Nephron progenitor cell (in vitro differentiated cells): ENCODE measurements around the gene FTSJ1.

ENCODE experiments used
- DNase-seq: peaks from one replicate; pipeline ENCODE4 v3.0.0; 2021
- H3K27ac Mint-ChIP-seq: 2 replicates; pipeline ENCODE4 v1.8.0; 2021; ENCODE audit warnings: mild to moderate bottlenecking, moderate library complexity, mixed read lengths
- H3K27me3 Mint-ChIP-seq: 2 replicates; pipeline ENCODE4 v1.8.0; 2021; ENCODE audit warnings: mild to moderate bottlenecking, low read depth, mixed read lengths; ENCODE audit not compliant: poor library complexity
- H3K36me3 Mint-ChIP-seq: 2 replicates; pipeline ENCODE4 v1.8.0; 2021; ENCODE audit warnings: low read depth, mixed read lengths
- H3K4me1 Mint-ChIP-seq: 2 replicates; pipeline ENCODE4 v1.8.0; 2021; ENCODE audit warnings: mixed read lengths
- H3K4me3 Mint-ChIP-seq: 2 replicates; pipeline ENCODE4 v1.8.0; 2021; ENCODE audit warnings: mild to moderate bottlenecking, moderate library complexity, mixed read lengths
- H3K9me3 Mint-ChIP-seq: 2 replicates; pipeline ENCODE4 v1.8.0; 2021; ENCODE audit warnings: mild to moderate bottlenecking, moderate library complexity, mixed read lengths
- TF ChIP-seq, protein P1 (sequence below): fragments of 200-600 bp; sonication (generic); IDR thresholded peaks from 2 replicates; pipeline ENCODE4 v1.5.0; 2021; ENCODE audit warnings: antibody characterized with exemption

Gene FTSJ1

DNA sequence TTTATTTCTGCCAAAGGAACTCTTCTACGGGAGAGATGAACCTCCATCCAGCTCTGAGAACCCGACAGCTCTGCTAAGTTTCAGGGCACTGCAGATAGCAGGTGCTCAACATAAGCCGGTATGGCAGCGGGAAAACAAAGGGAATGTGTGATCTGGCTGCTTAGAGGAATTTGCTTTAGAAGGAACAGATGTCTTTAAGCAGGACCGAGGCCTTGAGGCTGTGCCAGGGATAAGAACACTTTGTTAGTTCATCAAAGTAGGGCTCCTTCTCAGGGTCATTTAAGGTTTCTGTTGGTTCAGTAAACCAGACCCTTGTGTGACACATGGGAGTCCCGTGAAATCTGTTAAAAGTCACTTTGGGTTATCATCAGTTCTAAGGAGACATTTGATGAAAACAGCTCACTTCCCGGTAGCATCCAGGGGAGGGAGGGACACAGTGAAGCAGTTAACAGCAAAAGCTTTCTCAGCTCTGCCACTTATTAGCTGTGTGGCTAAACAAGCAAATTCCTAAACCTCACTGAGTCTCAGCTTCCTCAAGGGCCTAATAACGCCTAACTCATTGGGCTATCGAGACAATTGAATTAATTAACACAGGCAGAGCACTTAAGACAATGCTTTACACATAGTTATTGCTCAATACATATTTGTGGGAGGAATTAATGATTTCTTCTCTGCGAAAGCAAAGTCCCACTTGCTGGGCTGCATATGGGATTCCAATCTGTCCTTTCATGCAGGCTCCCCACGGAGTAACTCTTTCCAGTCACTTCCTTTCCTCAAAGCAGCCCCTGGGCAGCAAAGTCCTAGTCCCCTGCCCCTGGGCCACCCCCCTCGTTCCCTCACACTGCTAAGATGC lies 2.9 kb upstream of the FTSJ1 start:
- Mint-ChIP-seq H3K36me3 (no peaks in the 10 kb centered on the region), H3K4me1 (peaks cover 56% of the 10 kb centered on the region), H3K9me3 (peaks cover 55% of the 10 kb centered on the region), H3K4me3 (no peak overlapping the region), H3K27ac (no peak overlapping the region), H3K27me3 (peaks cover 21% of the 10 kb centered on the region)
- no peak for DNase-seq
- TF ChIP-seq, protein P1, sequence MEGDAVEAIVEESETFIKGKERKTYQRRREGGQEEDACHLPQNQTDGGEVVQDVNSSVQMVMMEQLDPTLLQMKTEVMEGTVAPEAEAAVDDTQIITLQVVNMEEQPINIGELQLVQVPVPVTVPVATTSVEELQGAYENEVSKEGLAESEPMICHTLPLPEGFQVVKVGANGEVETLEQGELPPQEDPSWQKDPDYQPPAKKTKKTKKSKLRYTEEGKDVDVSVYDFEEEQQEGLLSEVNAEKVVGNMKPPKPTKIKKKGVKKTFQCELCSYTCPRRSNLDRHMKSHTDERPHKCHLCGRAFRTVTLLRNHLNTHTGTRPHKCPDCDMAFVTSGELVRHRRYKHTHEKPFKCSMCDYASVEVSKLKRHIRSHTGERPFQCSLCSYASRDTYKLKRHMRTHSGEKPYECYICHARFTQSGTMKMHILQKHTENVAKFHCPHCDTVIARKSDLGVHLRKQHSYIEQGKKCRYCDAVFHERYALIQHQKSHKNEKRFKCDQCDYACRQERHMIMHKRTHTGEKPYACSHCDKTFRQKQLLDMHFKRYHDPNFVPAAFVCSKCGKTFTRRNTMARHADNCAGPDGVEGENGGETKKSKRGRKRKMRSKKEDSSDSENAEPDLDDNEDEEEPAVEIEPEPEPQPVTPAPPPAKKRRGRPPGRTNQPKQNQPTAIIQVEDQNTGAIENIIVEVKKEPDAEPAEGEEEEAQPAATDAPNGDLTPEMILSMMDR: no peak

DNA sequence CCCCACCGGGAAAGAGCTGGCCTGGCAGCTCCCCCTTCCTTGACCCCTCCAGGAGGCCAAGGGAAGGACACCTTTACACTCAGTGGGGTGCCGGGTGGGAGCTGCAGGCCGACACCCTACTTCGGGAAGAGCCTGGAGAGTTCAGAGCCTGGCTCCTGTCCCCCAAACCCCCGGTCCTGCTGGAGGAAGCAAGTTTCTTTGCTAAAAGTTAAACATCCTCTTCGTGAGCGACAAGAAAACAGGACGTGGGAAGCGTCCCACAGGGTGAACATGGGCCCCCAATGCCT lies 2.4 kb upstream of the FTSJ1 start:
- no peaks in the 10 kb centered on the region for H3K36me3 Mint-ChIP-seq
- H3K9me3 Mint-ChIP-seq: peaks cover 60% of the 10 kb centered on the region
- H3K4me1 Mint-ChIP-seq: peaks cover 51% of the 10 kb centered on the region
- TF ChIP-seq, protein P1: no peak
- no peak overlapping the region for H3K27ac Mint-ChIP-seq
- peaks cover 22% of the 10 kb centered on the region for H3K27me3 Mint-ChIP-seq
- no peak overlapping the region for H3K4me3 Mint-ChIP-seq
- DNase-seq: no peak

DNA sequence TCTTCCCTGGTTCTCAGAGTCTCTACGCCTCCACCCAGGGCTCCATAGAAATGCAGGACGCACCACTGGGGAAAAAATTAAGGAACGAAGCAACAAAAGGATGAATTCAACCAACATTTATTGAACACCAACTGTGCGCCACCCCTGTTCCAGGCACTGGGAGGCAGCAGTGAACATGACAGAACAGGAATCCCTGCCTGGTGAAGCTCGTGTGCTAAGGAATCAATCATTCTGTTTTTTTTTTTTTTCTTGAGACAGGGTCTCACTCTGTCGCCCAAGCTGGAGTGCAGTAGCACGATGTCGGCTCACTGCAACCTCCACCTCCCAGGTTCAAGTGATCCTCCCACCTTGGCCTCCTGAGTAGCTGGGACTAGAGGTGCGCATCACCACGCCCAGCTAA lies 1.9 kb upstream of the FTSJ1 start:
- Mint-ChIP-seq H3K9me3 (peaks cover 57% of the 10 kb centered on the region), H3K4me3 (no peak overlapping the region), H3K27ac (peak overlapping the region; percentile 27), H3K27me3 (peaks cover 17% of the 10 kb centered on the region), H3K4me1 (peaks cover 49% of the 10 kb centered on the region), H3K36me3 (no peaks in the 10 kb centered on the region)
- DNase-seq: no peak
- TF ChIP-seq, protein P1: no peak

DNA sequence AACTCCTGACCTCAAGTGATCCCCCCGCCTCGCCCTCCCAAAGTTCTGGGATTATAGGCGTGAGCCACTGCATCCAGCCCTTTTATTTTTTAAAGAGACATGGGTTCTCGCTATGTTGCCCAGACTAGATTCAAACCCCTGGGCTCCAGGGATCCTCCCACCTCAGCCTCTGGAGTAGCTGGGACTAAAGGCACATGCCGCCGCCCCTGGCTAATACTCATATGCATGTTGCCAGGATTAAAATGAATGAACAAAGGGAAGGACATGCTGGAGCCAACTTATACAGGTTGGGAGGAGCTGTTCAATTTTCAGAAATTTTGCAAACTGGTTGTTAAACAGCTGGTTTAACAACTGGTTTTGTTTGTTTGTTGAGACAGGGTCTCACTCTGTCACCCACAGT lies 1.4 kb upstream of the FTSJ1 start:
- DNase-seq: no peak

DNA sequence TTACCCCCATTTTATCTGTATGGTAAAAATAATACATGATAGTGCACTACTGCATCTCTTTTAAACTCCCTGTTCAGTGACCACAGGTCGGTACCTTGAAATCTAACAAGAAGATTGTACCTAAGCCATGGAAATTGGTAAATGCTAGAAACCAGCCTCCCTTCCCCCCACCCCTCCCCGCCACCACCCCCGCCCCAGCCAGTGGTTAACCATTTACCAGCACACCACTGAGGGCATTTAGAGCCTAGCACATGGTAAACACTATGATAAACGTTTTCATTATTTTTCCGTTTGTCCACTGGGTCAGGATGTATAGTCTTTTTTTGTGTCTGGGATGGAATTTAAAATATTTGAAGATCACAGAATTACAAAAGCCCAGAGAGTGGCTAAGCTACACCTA lies 703 bp upstream of the FTSJ1 start:
- no peak overlapping the region for H3K27ac Mint-ChIP-seq
- TF ChIP-seq, protein P1: no peak
- H3K4me3 Mint-ChIP-seq: peak overlapping the region; percentile 88
- H3K36me3 Mint-ChIP-seq: no peaks in the 10 kb centered on the region
- H3K4me1 Mint-ChIP-seq: peaks cover 40% of the 10 kb centered on the region
- DNase-seq: no peak
- peaks cover 53% of the 10 kb centered on the region for H3K9me3 Mint-ChIP-seq
- peaks cover 11% of the 10 kb centered on the region for H3K27me3 Mint-ChIP-seq

More for the DNA sequence above, 1.4 kb upstream of the FTSJ1 start:
- H3K36me3 Mint-ChIP-seq: no peaks in the 10 kb centered on the region
- peaks cover 52% of the 10 kb centered on the region for H3K9me3 Mint-ChIP-seq
- H3K4me1 Mint-ChIP-seq: peaks cover 44% of the 10 kb centered on the region
- TF ChIP-seq, protein P1: no peak
- no peak overlapping the region for H3K27ac Mint-ChIP-seq
- H3K27me3 Mint-ChIP-seq: peaks cover 12% of the 10 kb centered on the region
- H3K4me3 Mint-ChIP-seq: peak overlapping the region; percentile 88

DNA sequence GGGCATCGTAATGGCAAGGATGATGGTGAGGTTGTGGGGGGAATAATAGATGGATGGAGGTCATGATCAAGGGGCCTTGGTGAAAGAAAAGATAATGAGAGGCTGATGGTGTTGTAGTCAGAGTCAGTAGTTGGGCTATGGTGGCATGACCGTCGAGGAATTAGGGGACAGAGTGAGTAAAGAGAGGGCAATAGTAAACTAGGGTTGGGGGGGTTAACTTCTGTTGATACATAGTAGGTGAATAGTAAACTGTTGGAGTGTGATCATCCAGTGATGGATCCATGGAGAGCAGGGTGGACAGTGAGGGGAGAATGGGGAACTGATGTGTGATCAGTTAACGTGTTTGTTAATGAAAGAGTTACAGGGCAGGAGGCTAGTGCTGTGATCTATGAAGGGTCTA lies 920 bp downstream of the FTSJ1 start:
- H3K36me3 Mint-ChIP-seq: peaks cover 4% of the 10 kb centered on the region
- H3K27ac Mint-ChIP-seq: no peak overlapping the region
- no peak for DNase-seq
- peaks cover 53% of the 10 kb centered on the region for H3K9me3 Mint-ChIP-seq
- H3K27me3 Mint-ChIP-seq: peaks cover 8% of the 10 kb centered on the region
- peaks cover 40% of the 10 kb centered on the region for H3K4me1 Mint-ChIP-seq
- TF ChIP-seq, protein P1: no peak
- peak overlapping the region; percentile 88 for H3K4me3 Mint-ChIP-seq
